GM23248 (cell line): ENCODE results near the gene BRINP2.

ENCODE experiments used
- EZH2 ChIP-seq: fragments of 200-600 bp; sonication (generic); IDR thresholded peaks from 2 replicates; pipeline ENCODE4 v1.6.1; 2018; ENCODE audit warnings: antibody characterized with exemption, mild to moderate bottlenecking; ENCODE audit not compliant: insufficient read depth, poor library complexity, severe bottlenecking
- EZH2phosphoT487 ChIP-seq: fragments of 200-600 bp; sonication (generic); IDR thresholded peaks from 2 replicates; pipeline ENCODE4 v1.6.1; 2018; ENCODE audit warnings: antibody characterized with exemption, moderate library complexity, mild to moderate bottlenecking, low read depth; ENCODE audit not compliant: insufficient read depth

- TF ChIP-seq EZH2, result no peak
- TF ChIP-seq EZH2phosphoT487, result no peak
Measured at GRCh38 chr1:177243773-177244172, 73.0 kb downstream of the BRINP2 start.
